Type B pancreatic cell (in vitro differentiated cells): ENCODE results near the gene HNRNPH2. TPM values are rescaled to one million over a fixed set of nuclear protein-coding genes. Genes with fewer than 3 reads are reported as not detected.

ENCODE experiments used
- DNase-seq: peaks from one replicate; pipeline ENCODE4 v3.0.0; 2021; ENCODE audit warnings: mixed read lengths; ENCODE audit not compliant: unreplicated experiment; ENCODE audit errors: extremely low spot score
- H3K27ac Mint-ChIP-seq: 2 replicates; pipeline ENCODE4 v1.8.0; 2021; ENCODE audit warnings: mild to moderate bottlenecking, mixed read lengths
- H3K27me3 Mint-ChIP-seq: 2 replicates; pipeline ENCODE4 v1.8.0; 2021; ENCODE audit warnings: mixed read lengths
- H3K36me3 Mint-ChIP-seq: 2 replicates; pipeline ENCODE4 v1.8.0; 2021; ENCODE audit warnings: mixed read lengths
- H3K4me1 Mint-ChIP-seq: one replicate; pipeline ENCODE4 v1.8.0; 2021; ENCODE audit warnings: mixed read lengths; ENCODE audit not compliant: unreplicated experiment
- H3K4me3 Mint-ChIP-seq: 2 replicates; pipeline ENCODE4 v1.8.0; 2021; ENCODE audit warnings: mild to moderate bottlenecking, mixed read lengths
- H3K9me3 Mint-ChIP-seq: 2 replicates; pipeline ENCODE4 v1.8.0; 2021; ENCODE audit warnings: mixed read lengths
- total RNA-seq: library from RNA; stranded (reverse); gene quantifications from 2 replicates; pipeline ENCODE4 v1.2.1, GENCODE V29; 2021; ENCODE audit warnings: low replicate concordance
- TF ChIP-seq, protein P1 (sequence below): fragments of 200-600 bp; sonication (generic); conservative IDR thresholded peaks from 2 replicates; pipeline ENCODE4 v1.5.0; 2021; ENCODE audit warnings: antibody characterized with exemption, mild to moderate bottlenecking

HNRNPH2 gene
- total RNA-seq, 1 donor from 2014 or later, result 68.3 TPM

DNA sequence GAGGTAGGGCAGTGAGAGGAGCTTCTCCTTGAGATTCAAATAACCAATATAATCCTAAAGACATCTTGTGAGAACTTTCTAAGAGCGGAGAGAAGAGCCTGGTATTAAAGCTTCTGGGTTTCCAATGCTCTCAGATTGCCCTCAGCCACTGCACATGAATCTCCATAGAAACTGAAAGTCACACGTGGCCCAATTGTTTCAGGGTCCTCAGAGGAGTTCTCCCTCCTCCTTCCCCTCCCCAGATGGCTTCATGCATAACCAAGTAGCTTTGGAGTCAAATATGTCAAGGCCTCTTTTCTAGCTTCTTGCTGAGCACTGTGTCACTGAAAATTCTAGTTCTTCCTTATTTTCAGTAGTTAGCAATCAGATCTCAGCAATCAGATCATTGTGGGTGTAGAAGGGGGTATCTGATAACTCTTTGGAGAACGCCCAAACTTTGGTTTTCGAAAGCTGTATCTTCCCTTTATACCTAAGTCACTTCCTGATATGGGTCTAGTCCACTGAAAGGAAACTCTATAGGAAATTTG lies 24.3 kb upstream of the HNRNPH2 start:
- Mint-ChIP-seq H3K9me3 (no peaks in the 10 kb centered on the region), H3K27ac (no peak overlapping the region), H3K27me3 (no peaks in the 10 kb centered on the region), H3K4me3 (no peak overlapping the region), H3K36me3 (no peaks in the 10 kb centered on the region), H3K4me1 (no peaks in the 10 kb centered on the region)
- TF ChIP-seq, protein P1, sequence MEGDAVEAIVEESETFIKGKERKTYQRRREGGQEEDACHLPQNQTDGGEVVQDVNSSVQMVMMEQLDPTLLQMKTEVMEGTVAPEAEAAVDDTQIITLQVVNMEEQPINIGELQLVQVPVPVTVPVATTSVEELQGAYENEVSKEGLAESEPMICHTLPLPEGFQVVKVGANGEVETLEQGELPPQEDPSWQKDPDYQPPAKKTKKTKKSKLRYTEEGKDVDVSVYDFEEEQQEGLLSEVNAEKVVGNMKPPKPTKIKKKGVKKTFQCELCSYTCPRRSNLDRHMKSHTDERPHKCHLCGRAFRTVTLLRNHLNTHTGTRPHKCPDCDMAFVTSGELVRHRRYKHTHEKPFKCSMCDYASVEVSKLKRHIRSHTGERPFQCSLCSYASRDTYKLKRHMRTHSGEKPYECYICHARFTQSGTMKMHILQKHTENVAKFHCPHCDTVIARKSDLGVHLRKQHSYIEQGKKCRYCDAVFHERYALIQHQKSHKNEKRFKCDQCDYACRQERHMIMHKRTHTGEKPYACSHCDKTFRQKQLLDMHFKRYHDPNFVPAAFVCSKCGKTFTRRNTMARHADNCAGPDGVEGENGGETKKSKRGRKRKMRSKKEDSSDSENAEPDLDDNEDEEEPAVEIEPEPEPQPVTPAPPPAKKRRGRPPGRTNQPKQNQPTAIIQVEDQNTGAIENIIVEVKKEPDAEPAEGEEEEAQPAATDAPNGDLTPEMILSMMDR, result no peak
- no peak for DNase-seq

DNA sequence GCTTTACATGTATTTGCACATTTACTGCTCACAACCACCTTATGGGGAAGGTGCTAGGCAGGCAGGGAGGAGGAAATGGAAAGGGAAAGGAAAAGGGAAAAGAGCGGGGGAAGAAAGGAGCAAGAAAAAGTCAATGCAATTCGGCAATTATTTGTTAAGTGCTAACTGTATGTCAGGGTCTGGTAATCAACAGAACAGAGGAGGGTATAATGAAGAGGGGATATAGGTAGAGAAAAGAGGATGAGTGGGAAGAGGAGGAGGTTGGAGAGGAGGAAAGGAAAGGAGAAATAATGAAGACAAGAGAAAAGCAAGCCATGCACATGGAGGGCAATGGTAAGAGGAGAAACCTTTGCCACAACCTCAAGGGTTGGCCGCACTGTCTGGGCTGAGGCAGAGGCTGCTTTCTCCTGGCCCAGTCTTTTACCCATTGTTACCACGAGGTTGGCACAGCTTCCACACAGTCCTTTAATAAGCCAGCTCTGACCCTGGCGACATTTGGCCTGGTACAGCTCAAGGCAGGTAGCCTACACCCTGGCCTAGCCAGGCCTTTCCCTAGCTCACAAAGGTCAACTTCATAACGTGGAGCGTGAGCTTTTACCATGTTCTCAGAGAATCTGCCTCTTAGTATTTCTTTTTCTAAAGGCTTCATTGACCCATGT lies 22.9 kb upstream of the HNRNPH2 start:
- no peak for DNase-seq
- Mint-ChIP-seq H3K27ac (no peak overlapping the region), H3K27me3 (no peaks in the 10 kb centered on the region), H3K4me1 (no peaks in the 10 kb centered on the region), H3K4me3 (no peak overlapping the region), H3K9me3 (no peaks in the 10 kb centered on the region), H3K36me3 (no peaks in the 10 kb centered on the region)
- TF ChIP-seq, protein P1, result no peak

DNA sequence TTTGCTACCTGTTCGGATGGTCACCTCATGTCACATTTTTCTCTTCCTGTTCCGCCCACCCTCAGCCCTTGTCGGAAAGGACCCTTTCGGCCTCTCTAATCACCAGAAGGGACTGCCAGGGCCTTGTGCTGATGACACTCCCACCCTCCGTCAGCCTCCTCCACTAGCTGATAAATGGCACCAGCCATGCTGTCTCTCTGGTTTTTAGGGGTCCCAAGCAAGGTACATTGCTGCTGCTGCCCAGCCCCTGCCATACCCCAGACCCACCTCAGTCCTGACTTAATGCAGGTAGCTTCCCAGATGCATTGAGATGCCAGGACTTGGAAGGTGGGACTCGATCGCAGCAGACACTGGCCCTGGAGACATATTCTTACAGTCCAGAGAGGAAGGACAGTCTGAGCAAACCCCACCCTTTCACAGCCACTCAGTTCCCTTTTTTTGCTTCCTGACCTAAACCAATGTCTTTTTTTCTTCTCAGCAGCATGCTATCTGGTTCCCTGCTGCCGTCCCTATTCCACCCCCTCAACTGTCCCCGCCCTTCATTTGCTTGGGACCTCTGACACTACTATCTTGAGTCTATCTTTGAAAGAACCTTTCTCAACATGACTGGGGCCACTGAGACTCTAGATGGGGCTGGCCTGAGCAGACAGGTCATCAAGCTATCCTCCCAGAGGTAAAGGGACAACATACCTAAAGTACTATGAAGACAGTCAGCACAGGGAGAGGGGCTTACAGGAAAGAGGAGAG lies 22.1 kb upstream of the HNRNPH2 start, which contains the start of gene BTK:
BTK (minus strand) TSS at position 397 of the 747 bp plus-strand sequence. CDS start 10,907 bp downstream, outside the sequence.
- DNase-seq, result no peak
- Mint-ChIP-seq H3K27ac (no peak within 1 kb of the TSS), H3K4me1 (no peaks in the 10 kb centered on the region), H3K4me3 (no peak within 1 kb of the TSS), H3K27me3 (no peaks in the 10 kb centered on the region), H3K9me3 (no peaks in the 10 kb centered on the region), H3K36me3 (peaks cover 2% of the 10 kb centered on the region)
- TF ChIP-seq, protein P1, result no peak

- TF ChIP-seq, protein P1, result no peak
- Mint-ChIP-seq H3K4me1 (no peaks in the 10 kb centered on the region), H3K9me3 (no peaks in the 10 kb centered on the region), H3K36me3 (peaks cover 6% of the 10 kb centered on the region), H3K4me3 (no peak overlapping the region), H3K27ac (no peak overlapping the region), H3K27me3 (no peaks in the 10 kb centered on the region)
- DNase-seq, result no peak
Observed at GRCh38 chrX:101386542-101386885, 21.5 kb upstream of the HNRNPH2 start.

GRCh38 chrX:101388604-101389003 lies 19.4 kb upstream of the HNRNPH2 start:
- TF ChIP-seq, protein P1, result no peak
- no peaks in the 10 kb centered on the region for H3K4me1 Mint-ChIP-seq
- no peaks in the 10 kb centered on the region for H3K9me3 Mint-ChIP-seq
- H3K36me3 Mint-ChIP-seq, result peaks cover 8% of the 10 kb centered on the region
- no peaks in the 10 kb centered on the region for H3K27me3 Mint-ChIP-seq
- H3K27ac Mint-ChIP-seq, result no peak overlapping the region
- no peak for DNase-seq
- H3K4me3 Mint-ChIP-seq, result no peak overlapping the region
